GM21786 (cell line): ENCODE results near the gene LRRC36.

Source experiments
- ATAC-seq: cut with Tn5 transposase; IDR thresholded peaks from one replicate; pipeline ENCODE4 v1.9.1; 2021; ENCODE audit not compliant: unreplicated experiment

Gene LRRC36

GRCh38 chr16:67291461-67291860 is 35.2 kb upstream of the LRRC36 start:
- ATAC-seq: no peak

- ATAC-seq: no peak
These were observed 32.4 kb upstream of the LRRC36 start for GRCh38 chr16:67294171-67294757.

- no peak for ATAC-seq
These were observed 31.7 kb upstream of the LRRC36 start for GRCh38 chr16:67294938-67295361.

GRCh38 chr16:67296420-67296819 is 30.2 kb upstream of the LRRC36 start:
- ATAC-seq: no peak

DNA sequence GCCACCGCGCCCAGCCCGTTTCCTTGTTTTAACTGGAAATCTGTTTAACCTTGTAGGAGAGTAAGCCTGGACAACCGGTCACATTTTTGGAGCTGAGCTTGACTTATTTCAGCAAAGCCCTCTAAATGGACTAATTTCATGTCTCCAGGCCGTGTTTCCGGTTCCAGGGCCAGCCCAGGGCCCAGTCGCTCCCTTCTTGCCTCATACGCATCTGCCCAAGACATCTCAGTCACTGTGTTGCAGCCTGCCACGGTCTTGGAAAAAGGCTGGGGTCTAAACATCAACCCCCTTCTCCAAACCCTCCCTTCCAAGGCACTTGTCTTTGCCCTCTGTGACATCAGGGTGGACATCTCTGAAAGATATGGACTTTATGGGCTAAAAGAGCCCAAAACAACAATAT is 28.3 kb upstream of the LRRC36 start:
- ATAC-seq: no peak

GRCh38 chr16:67299269-67299668 is 27.3 kb upstream of the LRRC36 start:
- ATAC-seq: no peak

GRCh38 chr16:67301080-67301782 is 25.4 kb upstream of the LRRC36 start:
- ATAC-seq: no peak

- no peak for ATAC-seq
These were observed 24.5 kb upstream of the LRRC36 start for GRCh38 chr16:67302076-67302475.

GRCh38 chr16:67302970-67303369 is 23.6 kb upstream of the LRRC36 start:
- ATAC-seq: no peak

DNA sequence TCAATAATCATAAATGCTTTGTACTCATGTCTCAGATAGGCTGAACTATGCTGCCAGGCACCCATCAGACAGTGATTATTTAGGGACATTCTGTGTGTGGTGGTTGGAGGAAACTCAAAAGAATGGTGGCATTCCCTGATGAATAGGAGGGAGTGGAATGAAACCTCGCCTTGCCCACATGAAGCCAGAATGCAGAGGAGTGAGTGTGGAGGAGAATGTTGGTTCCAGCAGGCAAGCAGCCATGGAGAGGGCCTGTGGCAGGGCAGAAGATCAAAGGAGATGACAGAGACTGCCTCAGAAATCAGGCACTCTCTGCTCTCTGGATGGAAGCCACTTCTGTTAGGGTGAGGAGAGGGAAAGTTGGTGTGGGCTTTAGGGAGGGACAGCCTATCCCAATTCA is 22.6 kb upstream of the LRRC36 start:
- no peak for ATAC-seq

DNA sequence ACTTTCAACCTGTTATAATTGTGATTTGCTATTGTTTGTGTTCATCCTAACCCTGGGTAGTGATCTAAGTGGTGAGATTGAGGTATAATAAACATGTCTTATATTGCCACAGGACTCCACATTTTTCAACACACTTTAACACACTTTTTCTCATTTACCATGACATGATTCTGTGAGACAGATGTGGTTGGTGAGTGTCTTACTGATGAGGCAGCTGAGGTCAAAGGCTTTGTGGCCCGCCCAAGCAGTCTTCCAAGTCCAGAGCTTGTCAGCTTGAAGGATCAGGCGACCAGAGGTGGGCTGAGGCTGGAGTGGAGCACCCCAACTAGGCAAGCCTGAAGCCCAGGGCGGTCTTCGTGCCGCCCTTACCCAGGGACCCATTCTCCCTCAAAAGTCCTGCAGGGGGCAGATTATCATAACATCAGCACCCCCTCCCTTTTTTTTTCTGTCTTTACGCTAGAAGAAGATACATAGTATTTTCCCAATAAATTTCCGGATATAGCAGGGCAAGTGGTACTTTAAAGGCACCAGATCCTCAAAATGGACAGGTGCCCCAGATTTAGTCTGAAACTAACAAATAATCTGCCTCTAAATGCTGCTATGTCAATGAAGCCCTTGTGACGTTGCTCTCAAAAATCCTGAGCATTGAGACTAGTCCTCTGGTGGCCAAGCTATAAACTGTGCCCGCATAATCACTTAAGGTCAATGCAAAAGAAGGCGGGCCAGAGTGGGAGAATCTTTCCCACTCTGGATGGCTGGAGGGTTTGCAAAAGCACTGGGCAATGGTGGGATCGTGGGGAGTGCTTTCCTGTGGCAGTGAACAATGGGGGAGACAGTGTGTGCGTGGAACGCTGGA is 21.2 kb upstream of the LRRC36 start:
- no peak for ATAC-seq

DNA sequence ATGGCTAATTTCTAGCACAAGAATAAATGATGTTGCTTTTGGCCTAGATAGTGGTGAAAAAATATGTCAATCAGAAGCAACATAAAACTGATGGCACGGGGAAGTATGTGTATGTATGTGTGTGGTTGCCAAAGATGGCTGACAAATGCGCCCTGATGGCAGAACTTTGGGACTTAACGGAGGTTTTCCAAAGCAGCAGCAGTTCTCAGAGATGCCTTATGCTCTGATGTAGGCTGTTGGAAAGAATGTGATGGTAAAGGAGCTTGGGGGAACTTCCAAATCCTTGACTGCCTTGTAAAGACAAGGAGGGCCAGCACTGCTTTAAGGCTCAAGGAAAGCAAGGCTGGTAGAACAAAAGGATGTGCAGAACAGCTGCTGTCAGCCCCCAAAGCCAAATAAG is 16.1 kb upstream of the LRRC36 start:
- ATAC-seq: no peak

- peak; percentile 83 for ATAC-seq
These were observed 14.8 kb upstream of the LRRC36 start for GRCh38 chr16:67311607-67312488.

DNA sequence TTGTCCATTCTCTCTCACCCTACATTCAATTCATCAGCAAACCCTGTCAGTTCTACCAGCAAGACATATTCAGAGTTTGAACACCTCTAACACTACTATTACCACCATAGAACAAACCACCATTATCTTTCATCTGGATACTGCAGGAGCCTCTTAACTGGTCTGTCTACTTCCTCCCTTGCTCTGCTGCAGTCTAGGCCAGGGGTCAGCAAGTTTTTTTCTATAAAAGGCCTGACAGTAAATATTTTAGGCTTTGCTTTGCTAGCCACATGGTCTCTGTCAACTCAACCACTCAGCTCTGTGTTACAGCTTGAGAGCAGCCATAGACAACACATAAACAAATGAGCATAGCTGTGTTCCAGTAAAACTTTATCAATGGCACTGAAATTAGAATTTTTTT is 13.9 kb upstream of the LRRC36 start:
- no peak for ATAC-seq

DNA sequence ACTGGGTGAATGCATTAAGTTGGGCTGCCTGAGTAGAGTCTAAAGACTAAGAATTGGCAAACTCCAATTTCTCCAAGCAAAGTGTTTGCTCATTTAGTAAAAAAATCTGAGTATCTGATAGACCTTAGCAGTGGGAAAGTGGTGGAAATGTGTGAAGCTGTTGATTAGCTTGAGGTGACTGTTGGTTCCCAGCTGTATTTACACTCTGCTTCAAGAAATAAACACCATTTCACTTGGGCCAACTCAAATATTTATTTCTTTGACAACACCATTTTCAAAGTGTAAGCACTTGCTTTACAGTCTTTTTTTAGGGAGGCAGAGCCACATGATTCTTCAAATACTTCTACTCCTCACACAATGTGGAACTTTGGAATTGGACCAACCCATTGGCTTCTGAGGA is 8.8 kb upstream of the LRRC36 start:
- ATAC-seq: no peak

DNA sequence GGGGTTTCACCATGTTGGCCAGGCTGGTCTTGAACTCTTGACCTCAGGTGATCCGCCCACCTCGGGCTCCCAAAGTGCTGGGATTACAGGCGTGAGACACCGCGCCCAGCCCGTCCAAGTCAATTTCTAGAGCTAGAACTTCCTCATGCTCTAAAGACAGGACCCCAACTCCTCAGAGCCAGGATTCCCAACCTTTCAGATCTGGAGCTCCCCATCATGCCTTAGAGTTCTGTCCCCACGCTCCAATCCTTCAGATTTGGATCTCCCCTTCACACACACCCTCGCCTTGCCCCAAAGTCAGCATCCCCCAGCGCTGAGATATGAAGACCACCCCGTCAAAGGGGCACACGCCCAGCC is 522 bp upstream of the LRRC36 start:
- ATAC-seq: no peak

- ATAC-seq: no peak
These were observed 1.1 kb downstream of the LRRC36 start for GRCh38 chr16:67327743-67328142.

GRCh38 chr16:67329901-67330300 is 3.3 kb downstream of the LRRC36 start:
- ATAC-seq: no peak

- ATAC-seq: no peak
These were observed 6.7 kb downstream of the LRRC36 start for GRCh38 chr16:67333315-67333714.

DNA sequence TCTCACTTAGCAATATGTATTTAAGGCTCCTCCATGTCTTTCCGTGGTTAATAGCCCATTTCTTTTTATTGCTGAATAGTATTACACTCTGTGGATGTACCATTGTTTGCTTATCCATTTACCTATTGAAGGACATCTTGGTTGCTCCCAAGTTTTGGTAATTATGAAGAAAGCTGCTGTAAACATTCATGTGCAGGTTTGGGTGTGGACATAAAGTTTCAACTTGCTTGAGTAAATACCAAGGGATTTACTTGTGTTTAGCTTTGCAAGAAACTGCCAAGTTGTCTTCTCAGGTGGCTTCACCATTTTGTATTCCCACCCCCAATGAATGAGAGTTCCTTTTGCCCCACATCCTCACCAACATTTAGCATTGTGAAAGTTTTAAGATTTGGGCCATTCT is 9.5 kb downstream of the LRRC36 start:
- no peak for ATAC-seq

- ATAC-seq: no peak
These were observed 10.0 kb downstream of the LRRC36 start for GRCh38 chr16:67336648-67337047.
